NOMO-1 (cell line): ENCODE results near the gene SH2D3C.

Experiments used
- DNase-seq, 2 experiments: peaks; one replicate each; lab custom pipeline; 2025; ENCODE audit not compliant: unreplicated experiment in 2 of 2; lab: John Stamatoyannopoulos, UW

The SH2D3C gene

DNA sequence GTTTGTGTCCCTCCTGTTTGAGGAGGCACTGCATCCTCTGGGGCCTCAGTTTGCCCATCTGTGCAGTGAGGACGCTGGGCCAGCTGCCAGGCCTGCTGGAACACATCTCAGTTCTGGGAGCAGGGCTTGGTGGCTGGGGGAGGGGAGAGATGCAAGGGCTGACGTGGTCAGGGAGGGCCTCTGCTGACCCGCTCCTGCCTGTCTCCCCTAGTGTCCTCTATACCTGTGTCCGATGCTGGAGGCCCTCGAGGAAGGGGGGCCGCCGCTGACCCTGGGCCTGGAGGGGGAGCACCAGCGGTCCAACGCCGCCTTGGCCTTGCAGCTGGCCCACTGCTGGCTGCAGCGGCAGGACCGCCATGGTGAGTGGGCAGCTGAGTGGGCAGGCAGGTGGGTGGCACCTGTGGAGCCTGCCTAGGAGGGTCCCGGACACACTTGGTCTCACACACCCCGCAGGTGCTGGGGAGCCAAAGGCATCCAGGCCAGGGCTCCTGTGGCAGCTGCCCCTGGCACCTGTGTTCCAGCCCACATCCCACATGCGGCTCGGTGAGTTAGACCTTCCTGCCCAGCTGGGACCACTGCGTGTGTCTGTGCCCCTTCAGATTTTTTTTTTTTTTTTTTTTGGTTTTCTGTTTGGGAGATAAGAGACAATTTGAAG is 30.0 kb upstream of the SH2D3C start:
- no peak for DNase-seq

DNA sequence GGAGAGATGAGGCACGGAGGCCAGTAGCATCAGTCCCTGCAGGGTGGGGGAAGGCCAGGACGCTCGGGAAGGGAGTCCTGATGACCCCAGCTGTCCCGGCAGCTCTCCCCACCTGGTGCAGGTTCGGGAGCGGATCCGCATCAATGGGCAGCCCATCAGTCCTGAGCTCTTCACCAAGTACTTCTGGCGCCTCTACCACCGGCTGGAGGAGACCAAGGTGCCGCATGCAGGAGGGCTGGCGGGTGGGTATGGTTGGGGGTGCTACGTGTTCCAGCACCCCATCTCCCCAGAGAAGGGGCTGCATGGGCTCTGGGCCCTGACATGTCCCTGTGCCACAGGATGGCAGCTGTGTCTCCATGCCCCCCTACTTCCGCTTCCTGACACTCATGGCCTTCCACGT is 28.4 kb upstream of the SH2D3C start:
- DNase-seq, result no peak

DNA sequence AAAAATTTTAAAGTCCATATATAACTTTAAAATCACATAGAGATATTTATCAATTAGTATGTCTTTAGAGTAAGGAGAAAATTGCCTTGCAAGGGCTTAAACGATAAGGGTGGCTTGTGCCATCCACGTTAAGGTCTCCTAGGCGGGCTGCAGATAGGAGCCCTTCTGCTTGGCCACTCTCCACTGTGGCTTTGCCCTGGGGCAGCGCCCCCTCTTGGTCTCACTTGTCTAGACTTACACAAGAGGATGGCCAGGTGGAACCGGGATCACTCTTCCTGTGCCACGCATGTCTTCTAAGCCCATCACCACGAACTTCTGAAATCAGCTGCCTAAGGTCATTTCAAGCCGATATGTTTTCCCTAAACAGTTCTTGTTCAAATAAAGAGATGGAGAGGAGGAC is 27.2 kb upstream of the SH2D3C start:
- peak in 1 of 2 experiments; percentile 15 for DNase-seq

DNA sequence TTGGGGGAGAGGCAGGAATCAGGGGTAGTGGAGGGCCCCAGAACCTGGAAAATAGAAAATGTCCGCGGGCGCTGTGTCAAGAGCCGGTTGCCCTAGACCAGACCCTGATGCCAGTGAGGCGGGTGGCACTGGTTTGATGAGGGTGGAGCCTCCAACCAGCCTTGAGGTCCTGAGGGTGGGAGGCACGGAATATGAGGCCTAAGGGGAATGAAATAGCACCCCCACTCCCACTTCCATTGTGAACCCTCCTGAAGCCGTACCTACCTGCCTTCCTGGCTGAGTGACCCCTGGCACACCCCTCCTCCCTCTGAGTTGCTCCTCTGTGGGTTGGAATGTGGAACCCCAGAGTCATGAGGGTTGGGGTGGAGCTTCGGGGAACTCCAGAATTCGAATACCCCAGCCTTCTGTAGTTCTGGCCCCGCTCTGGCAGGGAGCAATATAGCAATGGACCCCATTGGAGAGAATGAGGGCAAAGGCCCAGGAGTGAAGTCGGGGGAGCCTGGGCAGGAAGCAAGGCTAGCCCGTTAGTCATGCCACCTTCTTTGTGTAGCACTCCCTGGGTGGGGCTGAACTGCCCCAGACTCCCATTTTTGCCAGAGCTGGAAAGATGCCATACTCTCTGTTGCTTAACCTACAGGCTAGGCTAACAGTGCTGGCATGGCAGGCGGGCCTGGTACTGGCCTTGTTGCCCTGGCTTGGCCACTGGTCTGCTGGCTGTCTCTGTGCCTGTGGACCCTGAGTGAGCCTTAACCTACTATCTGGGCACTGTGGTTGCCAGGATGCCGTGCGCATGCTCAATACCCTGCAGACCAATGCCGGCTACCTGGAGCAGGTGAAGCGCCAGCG is 25.3 kb upstream of the SH2D3C start:
- no peak for DNase-seq

DNA sequence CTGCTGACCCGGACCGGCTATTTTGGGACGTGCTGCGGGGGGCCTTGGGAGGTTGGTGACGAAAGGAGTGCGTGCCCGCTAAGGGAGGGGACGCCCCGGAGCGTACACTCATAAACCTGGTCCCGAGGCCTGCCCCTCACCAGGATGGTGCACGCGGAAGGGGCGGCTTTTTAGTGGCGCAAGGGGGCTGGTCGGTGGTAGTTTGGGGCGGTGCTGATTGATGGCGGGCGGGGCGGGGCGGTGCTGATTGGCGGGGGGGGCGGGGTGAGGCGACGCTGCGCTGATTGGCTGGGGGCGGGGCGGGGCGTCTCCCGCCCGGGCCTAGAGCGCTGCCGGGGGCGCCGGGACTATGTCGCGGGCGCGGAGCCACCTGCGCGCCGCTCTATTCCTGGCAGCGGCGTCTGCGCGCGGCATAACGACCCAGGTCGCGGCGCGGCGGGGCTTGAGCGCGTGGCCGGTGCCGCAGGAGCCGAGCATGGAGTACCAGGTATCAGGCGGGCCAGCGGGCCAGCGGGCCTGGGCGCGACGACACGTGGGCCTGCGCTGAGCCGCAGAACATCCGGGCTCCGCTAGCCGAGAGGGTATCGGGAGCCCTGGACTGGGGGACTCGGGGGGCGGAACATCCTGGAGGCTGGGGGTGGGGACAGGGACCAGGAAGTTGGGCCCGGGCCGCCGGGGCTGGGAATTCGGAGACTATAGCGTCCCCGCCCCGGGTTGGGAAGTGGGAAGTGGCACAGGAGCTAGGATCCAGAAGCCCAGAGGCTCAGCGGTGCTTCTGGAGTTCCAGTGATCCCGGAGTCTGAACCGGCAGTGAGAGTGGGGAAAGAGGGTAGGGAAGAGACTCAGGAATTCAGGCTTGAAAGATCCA is 24.3 kb upstream of the SH2D3C start, which contains the start of gene FPGS:
Gene FPGS, plus strand, starts transcription at position 307 of the 868 bp plus-strand sequence. Its CDS starts 43 bp downstream, at position 350.
- peak; percentile 81 to 93 for DNase-seq

DNA sequence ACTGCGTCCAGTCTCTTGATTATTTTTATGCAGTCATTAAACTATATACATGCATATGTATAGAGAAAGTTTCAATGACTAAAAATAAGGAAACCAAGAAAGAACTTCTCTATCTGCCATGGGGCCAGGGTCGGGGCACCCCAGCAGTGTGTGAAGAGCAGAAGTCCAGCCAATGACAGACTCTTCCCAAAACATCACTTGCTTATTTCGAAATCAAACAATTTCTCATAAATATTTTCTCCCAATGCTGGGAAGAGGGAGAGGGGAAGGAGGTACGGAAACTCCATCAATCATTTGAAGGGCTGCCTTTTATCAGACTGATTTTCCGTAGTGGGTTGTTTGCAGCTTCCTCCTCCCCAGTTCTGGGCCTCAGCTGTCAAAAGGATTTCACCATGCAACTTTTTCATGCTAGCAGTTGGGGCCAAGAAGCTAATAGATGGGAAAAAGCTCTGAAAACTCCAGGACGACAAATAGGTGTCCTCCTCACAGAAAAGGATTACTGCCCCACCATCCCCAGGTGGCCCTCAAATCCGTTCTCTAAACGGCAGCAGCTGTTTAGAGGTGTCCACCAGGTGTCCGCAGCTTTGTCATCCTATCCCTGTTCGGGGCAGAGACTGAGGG is 23.6 kb upstream of the SH2D3C start:
- peak; percentile 75 to 86 for DNase-seq

DNA sequence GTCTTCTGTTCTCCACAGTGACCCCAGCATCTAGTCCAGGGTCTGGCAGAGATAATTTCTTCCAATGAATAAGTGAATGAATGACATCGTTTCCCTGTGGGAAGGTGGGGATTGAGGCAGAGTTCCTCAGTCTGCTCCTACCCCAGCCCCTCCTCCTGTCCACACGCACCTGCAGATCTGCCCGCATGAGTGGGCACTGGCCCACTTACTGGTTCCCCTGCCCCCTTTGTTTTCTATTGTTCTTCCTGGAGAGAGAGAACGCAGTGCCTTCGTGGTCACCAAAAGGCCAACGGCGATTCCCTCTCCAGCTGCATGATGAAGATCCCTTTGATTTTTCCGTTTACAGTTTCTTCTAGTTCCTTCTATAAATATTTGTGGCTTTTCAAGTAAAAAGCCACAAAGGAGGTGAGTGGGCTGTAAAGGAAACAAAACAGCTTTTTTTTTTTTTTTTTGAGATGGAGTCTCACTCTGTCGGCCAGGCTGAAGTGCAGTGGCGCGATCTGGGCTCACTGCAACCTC is 18.4 kb upstream of the SH2D3C start:
- peak in 1 of 2 experiments; percentile 38 for DNase-seq

DNA sequence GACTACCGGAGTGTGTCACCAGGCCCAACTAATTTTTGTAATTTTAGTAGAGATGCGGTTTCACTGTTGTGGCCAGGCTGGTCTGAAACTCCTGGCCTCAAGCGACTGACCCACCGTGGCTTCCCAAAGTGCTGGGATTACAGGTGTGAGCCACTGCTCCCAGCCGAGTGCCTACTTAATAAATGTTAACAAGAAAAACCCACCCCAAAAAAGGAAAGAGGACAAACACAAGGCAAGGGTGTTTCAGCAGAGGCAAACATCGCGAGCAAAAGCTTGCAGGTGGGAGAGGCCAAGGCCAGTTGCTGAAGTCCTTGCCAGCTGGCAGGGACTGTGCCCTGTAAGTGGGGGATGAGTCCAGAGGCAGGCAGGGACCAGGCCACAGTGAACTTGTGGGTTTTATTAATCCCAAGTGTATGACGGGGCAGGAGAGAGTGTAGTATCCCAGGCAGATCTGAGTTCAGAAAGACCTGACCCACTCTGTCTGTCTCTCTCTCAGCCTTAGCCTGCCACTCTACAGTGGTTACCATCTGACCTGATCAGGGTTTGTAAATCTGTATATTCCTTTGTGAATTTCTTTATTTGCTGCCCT is 17.9 kb upstream of the SH2D3C start:
- DNase-seq, result no peak

DNA sequence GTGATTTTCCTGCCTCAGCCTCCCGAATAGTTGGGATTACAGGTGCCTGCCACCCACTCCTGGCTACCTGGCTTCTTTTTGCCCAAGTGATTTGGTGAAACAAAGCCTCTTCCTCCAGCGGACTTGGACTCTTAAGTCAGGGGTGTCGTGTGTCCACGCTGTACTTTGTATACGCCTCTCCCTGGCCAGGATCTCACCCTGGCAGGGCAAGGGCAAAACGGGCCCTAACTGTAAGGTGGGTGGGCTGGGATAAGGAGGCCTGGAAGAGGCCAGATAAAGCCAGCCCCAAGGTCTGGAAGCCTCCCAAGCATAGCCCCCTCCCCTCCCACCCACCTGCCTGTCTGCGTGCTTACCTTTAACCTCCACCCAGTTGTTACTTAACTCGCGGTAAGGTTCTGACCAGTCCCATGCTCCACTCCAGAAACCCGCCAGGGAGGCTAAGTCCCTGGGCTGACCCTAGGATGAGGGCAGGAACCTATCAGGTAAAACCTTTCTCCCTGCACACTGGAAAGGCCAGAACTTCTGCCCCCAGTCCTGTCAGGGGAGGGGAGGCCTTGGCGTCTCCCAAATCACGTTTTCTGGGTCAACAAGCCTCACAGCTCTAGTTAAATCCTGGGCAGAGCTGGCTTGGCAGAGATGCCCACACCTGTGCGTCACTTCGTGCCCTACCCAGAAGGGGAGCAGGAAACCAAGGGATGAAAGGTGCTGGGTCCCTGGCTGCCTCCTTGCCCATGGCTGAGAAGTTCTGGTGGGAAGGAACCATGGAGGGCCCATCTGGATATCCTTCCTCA is 15.7 kb upstream of the SH2D3C start:
- DNase-seq, result no peak

DNA sequence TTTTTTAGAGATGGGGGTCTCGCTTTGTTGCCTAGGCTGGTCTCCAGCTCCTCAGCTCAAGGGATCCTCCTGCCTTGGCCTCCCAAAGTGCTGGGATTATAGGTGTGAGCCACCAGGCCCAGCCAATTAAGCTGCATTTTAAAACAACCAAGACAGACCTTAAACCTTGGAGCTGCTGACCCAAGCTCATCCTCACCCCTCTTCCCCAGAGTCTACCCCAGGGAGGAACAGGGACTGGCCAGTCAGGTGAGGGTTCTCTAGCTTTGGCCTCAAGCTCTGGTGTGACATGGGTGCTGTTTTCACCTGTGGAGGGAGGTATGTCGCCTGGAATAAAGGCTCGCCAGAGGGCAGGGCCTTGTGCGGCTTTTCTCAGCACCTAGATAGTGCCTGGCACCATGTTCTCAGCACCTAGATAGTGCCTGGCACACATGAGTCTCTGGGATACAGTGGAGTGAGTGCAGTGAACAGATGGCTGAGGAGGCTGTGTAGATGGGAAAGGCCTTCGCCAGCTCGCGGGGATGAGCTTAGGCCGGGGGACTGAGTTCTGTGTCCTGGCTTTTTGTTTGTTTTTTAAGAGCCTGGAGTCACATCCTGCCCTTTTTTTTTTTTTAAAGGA is 14.7 kb upstream of the SH2D3C start:
- DNase-seq, result no peak

DNA sequence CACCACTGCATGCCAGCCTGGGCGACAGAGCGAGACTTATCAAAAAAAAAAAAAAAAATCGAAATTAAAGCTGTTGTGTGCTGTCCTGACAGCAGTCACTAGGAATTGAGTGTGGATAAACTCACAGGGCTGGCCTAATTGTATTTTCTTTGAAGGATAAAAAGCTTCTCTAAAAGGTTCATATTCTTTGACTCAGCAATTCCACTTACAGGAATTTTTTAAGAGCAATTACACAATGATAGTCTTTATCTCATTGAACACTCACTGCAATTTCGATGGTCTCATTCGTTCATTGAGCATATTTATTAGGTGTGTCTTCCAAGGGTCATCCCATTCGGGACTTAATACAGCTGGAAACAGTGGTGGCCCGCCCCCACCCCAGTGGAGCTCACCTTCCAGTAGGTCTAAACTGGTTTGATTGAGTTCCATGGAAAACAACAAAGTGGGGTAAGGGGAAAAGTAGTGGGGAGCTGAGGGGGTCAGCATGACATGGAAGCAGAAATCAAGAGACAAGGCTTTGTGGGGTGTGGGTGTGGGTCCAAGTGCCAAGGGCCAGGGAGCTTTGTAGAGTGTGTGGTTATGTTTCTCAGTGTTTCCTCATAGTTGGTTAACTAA is 14.1 kb upstream of the SH2D3C start:
- no peak for DNase-seq

DNA sequence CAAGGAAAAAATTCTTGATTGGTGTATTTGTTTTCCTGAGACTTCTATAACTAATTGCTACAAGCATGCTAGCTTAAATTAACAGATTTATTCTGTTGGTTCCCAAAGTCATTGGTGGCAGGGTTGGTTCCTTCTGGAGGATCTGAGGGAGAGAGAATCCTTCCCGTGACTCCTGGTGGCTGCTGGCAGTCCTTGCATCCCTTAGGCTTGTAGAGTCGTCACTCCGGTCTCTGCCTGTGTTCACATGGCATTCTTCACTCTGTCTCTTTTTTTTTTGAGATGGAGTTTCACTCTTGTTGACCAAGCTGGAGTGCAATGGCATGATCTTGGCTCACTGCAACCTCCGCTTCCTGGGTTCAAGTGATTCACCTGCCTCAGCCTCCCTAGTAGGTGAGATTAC is 12.6 kb upstream of the SH2D3C start:
- no peak for DNase-seq

DNA sequence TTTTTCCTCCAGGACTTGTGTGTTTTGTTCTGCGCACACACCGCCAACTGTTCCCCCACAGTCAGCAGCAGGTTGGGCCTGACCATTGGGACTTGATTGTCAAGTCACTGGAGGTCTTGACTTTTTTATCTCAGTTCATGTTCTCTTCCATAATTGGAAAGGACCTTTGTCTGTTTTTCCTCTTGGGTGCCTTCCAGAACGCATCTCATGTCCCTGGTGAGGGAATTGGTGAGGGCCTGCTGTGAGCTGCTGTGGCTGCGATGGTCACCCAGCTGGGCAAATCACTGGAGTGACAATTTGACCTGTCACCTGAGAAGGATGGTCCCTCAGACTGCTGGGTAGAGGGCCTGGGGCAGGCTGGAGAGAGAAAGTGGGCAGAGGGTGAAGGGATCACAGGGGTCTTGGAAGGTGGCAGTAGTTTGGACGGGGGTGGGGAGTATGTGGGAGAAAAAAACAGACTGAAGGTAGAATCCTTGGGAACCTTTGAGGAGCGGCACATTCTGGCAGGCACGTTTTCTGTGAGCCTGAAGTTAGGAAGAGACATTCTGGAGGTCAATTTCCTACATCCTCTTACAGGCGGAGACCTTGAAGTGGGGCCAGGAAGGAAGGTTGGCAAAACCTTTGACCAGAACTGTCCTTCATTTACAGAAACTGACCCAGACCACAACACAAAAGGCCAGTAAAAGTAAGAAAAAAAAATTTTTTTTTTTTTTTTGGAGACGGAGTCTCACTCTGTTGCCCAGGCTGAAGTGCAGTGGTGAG is 11.8 kb upstream of the SH2D3C start:
- DNase-seq, result no peak

DNA sequence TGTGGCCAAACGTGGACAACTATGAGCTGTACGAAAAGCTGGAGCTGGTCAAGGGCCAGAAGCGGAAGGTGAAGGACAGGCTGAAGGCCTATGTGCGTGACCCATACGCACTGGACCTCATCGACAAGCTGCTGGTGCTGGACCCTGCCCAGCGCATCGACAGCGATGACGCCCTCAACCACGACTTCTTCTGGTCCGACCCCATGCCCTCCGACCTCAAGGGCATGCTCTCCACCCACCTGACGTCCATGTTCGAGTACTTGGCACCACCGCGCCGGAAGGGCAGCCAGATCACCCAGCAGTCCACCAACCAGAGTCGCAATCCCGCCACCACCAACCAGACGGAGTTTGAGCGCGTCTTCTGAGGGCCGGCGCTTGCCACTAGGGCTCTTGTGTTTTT is 10.7 kb upstream of the SH2D3C start:
- no peak for DNase-seq

DNA sequence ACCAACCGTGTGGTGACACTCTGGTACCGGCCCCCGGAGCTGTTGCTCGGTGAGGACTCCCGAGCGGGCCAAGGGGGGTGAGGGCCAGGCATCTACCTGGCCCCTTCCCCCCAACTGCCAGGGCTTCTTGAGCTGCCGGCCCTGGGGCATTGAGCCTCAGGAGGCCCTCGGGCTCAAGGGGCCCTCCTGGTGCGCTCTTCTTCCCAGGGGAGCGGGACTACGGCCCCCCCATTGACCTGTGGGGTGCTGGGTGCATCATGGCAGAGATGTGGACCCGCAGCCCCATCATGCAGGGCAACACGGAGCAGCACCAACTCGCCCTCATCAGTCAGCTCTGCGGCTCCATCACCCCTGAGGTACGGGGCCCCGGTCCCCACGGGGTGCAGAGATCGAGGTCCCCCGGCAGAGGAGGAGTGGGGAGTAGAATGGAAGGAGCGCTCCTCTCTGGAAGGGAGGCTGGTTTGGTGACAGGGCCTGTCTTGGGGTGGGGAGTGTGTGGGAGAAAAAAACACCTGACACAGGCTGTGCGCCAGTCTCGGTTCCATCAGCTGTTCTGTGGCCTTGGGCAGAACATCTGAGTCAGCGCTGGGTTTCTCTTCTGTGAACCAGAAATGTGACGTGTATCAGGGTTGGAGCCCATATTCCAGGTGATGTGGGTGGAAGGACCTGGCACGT is 10.0 kb upstream of the SH2D3C start:
- no peak for DNase-seq

DNA sequence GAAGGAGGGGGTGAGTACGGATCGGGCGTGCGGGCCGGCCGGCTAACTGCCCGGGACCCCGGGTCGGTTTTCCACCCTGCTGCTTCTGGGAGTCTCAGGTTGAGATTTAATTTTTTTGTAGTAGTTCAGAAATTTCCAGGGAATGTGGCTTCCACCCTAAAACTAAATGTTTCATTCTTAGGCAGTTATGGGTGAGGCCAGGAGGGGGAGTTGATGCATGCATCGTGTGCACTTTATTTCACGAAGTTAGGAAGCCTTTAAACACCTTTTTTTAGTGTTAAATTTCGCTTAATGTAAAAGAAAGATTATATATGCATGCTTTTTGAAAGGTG is 8.3 kb upstream of the SH2D3C start:
- no peak for DNase-seq
